Breast epithelium (tissue), 3 donors: ENCODE measurements around the gene PGS1.

Experiments
- POLR2A ChIP-seq: fragments of 450-650 bp; IDR thresholded peaks from one replicate; pipeline ENCODE4 v1.6.1; 2016; ENCODE audit warnings: antibody characterized with exemption, mild to moderate bottlenecking, moderate library complexity
- POLR2AphosphoS5 ChIP-seq, 3 donors: sonication (generic); formaldehyde crosslinking; IDR thresholded peaks; one replicate each; pipeline ENCODE4 v1.6.1; 2017; ENCODE audit warnings: antibody characterized with exemption in 3 of 3
- TF ChIP-seq, protein P1 (sequence below), 3 donors: fragments of 450-650 bp; IDR thresholded peaks; one replicate each; pipeline ENCODE4 v1.5.1; 2016 to 2017; ENCODE audit warnings: antibody characterized with exemption in 3 of 3, mild to moderate bottlenecking in 3 of 3, moderate library complexity in 3 of 3

DNA sequence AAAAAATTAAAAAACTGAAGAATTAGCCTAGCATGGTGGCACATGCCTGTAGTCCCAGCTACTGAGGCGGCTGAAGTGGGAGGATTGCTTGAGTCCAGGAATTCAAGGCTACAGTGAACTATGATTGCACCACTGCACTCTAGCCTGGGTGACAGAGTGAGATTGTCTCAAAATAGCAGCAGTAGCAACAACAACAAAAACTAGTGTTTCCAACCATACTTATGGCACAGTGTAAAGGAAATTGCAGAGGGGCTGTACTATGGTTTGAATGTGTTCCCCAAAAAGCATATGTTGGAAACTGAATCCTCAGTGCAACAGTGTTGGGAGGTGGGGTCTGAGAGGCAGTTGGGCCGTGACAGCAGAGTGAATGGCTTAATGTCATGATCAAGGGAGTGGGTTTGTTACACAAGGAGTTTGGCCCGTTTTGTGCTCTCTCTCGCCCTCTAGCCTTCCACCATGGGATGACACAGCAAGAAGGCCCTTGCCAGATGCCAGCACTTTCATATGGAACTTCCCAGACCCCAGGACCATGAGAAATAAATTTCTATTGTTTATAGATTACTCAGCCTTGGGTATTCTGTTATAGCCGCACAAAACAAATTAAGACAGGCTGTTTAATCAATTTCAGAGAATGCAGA lies 70.0 kb downstream of the PGS1 start:
- TF ChIP-seq, protein P1, sequence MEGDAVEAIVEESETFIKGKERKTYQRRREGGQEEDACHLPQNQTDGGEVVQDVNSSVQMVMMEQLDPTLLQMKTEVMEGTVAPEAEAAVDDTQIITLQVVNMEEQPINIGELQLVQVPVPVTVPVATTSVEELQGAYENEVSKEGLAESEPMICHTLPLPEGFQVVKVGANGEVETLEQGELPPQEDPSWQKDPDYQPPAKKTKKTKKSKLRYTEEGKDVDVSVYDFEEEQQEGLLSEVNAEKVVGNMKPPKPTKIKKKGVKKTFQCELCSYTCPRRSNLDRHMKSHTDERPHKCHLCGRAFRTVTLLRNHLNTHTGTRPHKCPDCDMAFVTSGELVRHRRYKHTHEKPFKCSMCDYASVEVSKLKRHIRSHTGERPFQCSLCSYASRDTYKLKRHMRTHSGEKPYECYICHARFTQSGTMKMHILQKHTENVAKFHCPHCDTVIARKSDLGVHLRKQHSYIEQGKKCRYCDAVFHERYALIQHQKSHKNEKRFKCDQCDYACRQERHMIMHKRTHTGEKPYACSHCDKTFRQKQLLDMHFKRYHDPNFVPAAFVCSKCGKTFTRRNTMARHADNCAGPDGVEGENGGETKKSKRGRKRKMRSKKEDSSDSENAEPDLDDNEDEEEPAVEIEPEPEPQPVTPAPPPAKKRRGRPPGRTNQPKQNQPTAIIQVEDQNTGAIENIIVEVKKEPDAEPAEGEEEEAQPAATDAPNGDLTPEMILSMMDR (IDR thresholded peaks at IDR 0.05) = no peak
- TF ChIP-seq POLR2AphosphoS5 (IDR thresholded peaks at IDR 0.05) = no peak
- no peak for TF ChIP-seq POLR2A
